HEK293 (cell line): ENCODE measurements around the gene IQCF2.

Experiments used
- CTCF ChIA-PET: fragments of 350-600 bp; formaldehyde crosslinking; extraction: SDS; loops from one replicate; lab custom pipeline; 2021; ENCODE audit warnings: antibody characterized with exemption; lab: Yijun Ruan, JAX
- POLR2A ChIA-PET: fragments of 300-600 bp; formaldehyde crosslinking; extraction: SDS; loops from one replicate; lab custom pipeline; 2020; ENCODE audit warnings: antibody characterized with exemption, inconsistent platforms; lab: Yijun Ruan, JAX
- H3K27ac ChIP-seq: fragments of 200-500 bp; sonication (Bioruptor generic); 2 replicates; pipeline ENCODE4 v1.5.1; 2014; ENCODE audit warnings: low read depth, low read length, control low read depth, inconsistent platforms; ENCODE audit errors: extremely low read depth
- H3K36me3 ChIP-seq, 2 experiments: fragments of 200-500 bp in 1 of 2; sonication (Bioruptor generic) in 1 of 2; 1 replicate in 1 of 2; 2 replicates in 1 of 2; pipeline ENCODE4 v1.5.1; 2014 to 2017; ENCODE audit warnings: inconsistent platforms in 2 of 2, low read length in 2 of 2; ENCODE audit not compliant: control insufficient read depth in 2 of 2, insufficient read depth in 1 of 2
- H3K4me1 ChIP-seq: fragments of 200-500 bp; sonication (Bioruptor generic); 2 replicates; pipeline ENCODE4 v1.5.1; 2014; ENCODE audit warnings: mild to moderate bottlenecking, low read length, inconsistent platforms; ENCODE audit not compliant: control insufficient read depth, insufficient read depth
- H3K4me3 ChIP-seq: 2 replicates; pipeline ENCODE4 v1.5.1; 2011; ENCODE audit warnings: low read depth, mild to moderate bottlenecking, control low read depth, low read length, moderate library complexity
- H3K9me3 ChIP-seq: fragments of 200-500 bp; sonication (Bioruptor generic); 2 replicates; pipeline ENCODE4 v1.5.1; 2014; ENCODE audit warnings: low read depth, low read length, inconsistent platforms; ENCODE audit not compliant: control insufficient read depth, insufficient read depth
- ATF2 ChIP-seq: fragments of 450-650 bp; formaldehyde crosslinking; IDR thresholded peaks from 2 replicates; pipeline ENCODE4 v1.5.1; 2016; ENCODE audit warnings: missing biosample characterization, missing genetic modification characterization, low read depth
- BCL11A ChIP-seq: fragments of 450-650 bp; formaldehyde crosslinking; IDR thresholded peaks from 2 replicates; pipeline ENCODE4 v1.5.1; 2016; ENCODE audit warnings: low read depth, missing biosample characterization, missing genetic modification characterization
- IKZF3 ChIP-seq: fragments of 450-650 bp; IDR thresholded peaks from 2 replicates; pipeline ENCODE4 v1.5.0; 2018; ENCODE audit warnings: missing biosample characterization, mild to moderate bottlenecking, missing genetic modification characterization, moderate library complexity
- YY2 ChIP-seq: fragments of 450-650 bp; formaldehyde crosslinking; IDR thresholded peaks from 2 replicates; pipeline ENCODE4 v1.5.1; 2016; ENCODE audit warnings: missing biosample characterization, missing genetic modification characterization
- ZBTB20 ChIP-seq: fragments of 450-650 bp; formaldehyde crosslinking; IDR thresholded peaks from 2 replicates; pipeline ENCODE4 v1.5.1; 2016; ENCODE audit warnings: missing biosample characterization, missing genetic modification characterization
- ZBTB48 ChIP-seq: fragments of 450-650 bp; formaldehyde crosslinking; IDR thresholded peaks from 2 replicates; pipeline ENCODE4 v1.5.1; 2016; ENCODE audit warnings: missing biosample characterization, missing genetic modification characterization
- ZBTB7A ChIP-seq: fragments of 450-650 bp; formaldehyde crosslinking; IDR thresholded peaks from 2 replicates; pipeline ENCODE4 v1.5.1; 2016; ENCODE audit warnings: low read depth, missing biosample characterization, missing genetic modification characterization
- ZBTB8A ChIP-seq: fragments of 450-650 bp; formaldehyde crosslinking; IDR thresholded peaks from 2 replicates; pipeline ENCODE4 v1.5.1; 2016; ENCODE audit warnings: missing biosample characterization, missing genetic modification characterization
- ZFP37 ChIP-seq: fragments of 450-650 bp; formaldehyde crosslinking; IDR thresholded peaks from 2 replicates; pipeline ENCODE4 v1.5.1; 2016; ENCODE audit warnings: missing biosample characterization, missing genetic modification characterization
- ZNF366 ChIP-seq: fragments of 450-650 bp; formaldehyde crosslinking; conservative IDR thresholded peaks from 2 replicates; pipeline ENCODE4 v1.5.1; 2016; ENCODE audit warnings: missing biosample characterization, missing genetic modification characterization
- ZNF37A ChIP-seq: fragments of 450-650 bp; IDR thresholded peaks from 2 replicates; pipeline ENCODE4 v1.5.1; 2018; ENCODE audit warnings: missing biosample characterization, missing genetic modification characterization
- ZNF394 ChIP-seq: fragments of 450-650 bp; formaldehyde crosslinking; IDR thresholded peaks from 2 replicates; pipeline ENCODE4 v1.5.1; 2016; ENCODE audit warnings: missing biosample characterization, missing genetic modification characterization, mild to moderate bottlenecking, moderate library complexity, borderline replicate concordance
- ZNF426 ChIP-seq: fragments of 450-650 bp; formaldehyde crosslinking; IDR thresholded peaks from 2 replicates; pipeline ENCODE4 v1.5.1; 2017; ENCODE audit warnings: missing biosample characterization, missing genetic modification characterization, mild to moderate bottlenecking, inconsistent platforms, moderate library complexity
- ZNF548 ChIP-seq: fragments of 450-650 bp; formaldehyde crosslinking; IDR thresholded peaks from 2 replicates; pipeline ENCODE4 v1.5.1; 2016; ENCODE audit warnings: missing biosample characterization, missing genetic modification characterization
- ZNF624 ChIP-seq: fragments of 450-650 bp; formaldehyde crosslinking; IDR thresholded peaks from 2 replicates; pipeline ENCODE4 v1.5.1; 2017; ENCODE audit warnings: missing biosample characterization, missing genetic modification characterization
- ZNF626 ChIP-seq: fragments of 450-650 bp; sonication (Bioruptor Pico); formaldehyde crosslinking; IDR thresholded peaks from 2 replicates; pipeline ENCODE4 v1.5.1; 2018; ENCODE audit warnings: missing biosample characterization, missing genetic modification characterization, inconsistent platforms
- ZNF639 ChIP-seq: fragments of 450-650 bp; formaldehyde crosslinking; IDR thresholded peaks from 2 replicates; pipeline ENCODE4 v1.5.1; 2016; ENCODE audit warnings: missing biosample characterization, missing genetic modification characterization
- ZNF658 ChIP-seq: fragments of 450-650 bp; formaldehyde crosslinking; IDR thresholded peaks from 2 replicates; pipeline ENCODE4; 2016; ENCODE audit warnings: missing biosample characterization, missing genetic modification characterization
- TF ChIP-seq, protein P1 (sequence below): fragments of 450-650 bp; formaldehyde crosslinking; IDR thresholded peaks from 2 replicates; pipeline ENCODE4 v1.5.1; 2016; ENCODE audit warnings: missing biosample characterization, missing genetic modification characterization
- TF ChIP-seq, protein P2 (sequence below): fragments of 450-650 bp; formaldehyde crosslinking; IDR thresholded peaks from 2 replicates; pipeline ENCODE4 v1.5.1; 2016; ENCODE audit warnings: missing biosample characterization, missing genetic modification characterization, borderline replicate concordance
- TF ChIP-seq, protein P3 (sequence below): fragments of 450-650 bp; formaldehyde crosslinking; IDR thresholded peaks from 2 replicates; pipeline ENCODE4 v1.5.0; 2017; ENCODE audit warnings: missing biosample characterization, missing genetic modification characterization, borderline replicate concordance
- TF ChIP-seq, protein P4 (sequence below): fragments of 450-650 bp; formaldehyde crosslinking; IDR thresholded peaks from 2 replicates; pipeline ENCODE4 v1.5.1; 2016; ENCODE audit warnings: missing biosample characterization, missing genetic modification characterization

Gene IQCF2

GRCh38 chr3:51860703-51861665 lies at the start of gene IQCF2:
TSS of gene IQCF2 (plus strand) at chr3:51861615. CDS start at chr3:51861667, 52 bp downstream.
- H3K4me3 ChIP-seq: no peak within 1 kb of the TSS
- ChIA-PET POLR2A (no interaction called here), CTCF (no interaction called here)
- no peaks in the 10 kb centered on the region for H3K4me1 ChIP-seq
- TF ChIP-seq BCL11A (tag by site-specific recombination) (no peak), ZBTB7A (no peak), ZNF37A (tag by site-specific recombination) (no peak), ATF2 (tag by site-specific recombination) (no peak), IKZF3 (no peak), ZNF658 (tag by site-specific recombination) (no peak), ZNF366 (tag by site-specific recombination) (no peak), ZFP37 (no peak), ZBTB8A (no peak), ZNF548 (tag by site-specific recombination) (no peak), YY2 (tag by site-specific recombination) (no peak)
- TF ChIP-seq, protein P1, sequence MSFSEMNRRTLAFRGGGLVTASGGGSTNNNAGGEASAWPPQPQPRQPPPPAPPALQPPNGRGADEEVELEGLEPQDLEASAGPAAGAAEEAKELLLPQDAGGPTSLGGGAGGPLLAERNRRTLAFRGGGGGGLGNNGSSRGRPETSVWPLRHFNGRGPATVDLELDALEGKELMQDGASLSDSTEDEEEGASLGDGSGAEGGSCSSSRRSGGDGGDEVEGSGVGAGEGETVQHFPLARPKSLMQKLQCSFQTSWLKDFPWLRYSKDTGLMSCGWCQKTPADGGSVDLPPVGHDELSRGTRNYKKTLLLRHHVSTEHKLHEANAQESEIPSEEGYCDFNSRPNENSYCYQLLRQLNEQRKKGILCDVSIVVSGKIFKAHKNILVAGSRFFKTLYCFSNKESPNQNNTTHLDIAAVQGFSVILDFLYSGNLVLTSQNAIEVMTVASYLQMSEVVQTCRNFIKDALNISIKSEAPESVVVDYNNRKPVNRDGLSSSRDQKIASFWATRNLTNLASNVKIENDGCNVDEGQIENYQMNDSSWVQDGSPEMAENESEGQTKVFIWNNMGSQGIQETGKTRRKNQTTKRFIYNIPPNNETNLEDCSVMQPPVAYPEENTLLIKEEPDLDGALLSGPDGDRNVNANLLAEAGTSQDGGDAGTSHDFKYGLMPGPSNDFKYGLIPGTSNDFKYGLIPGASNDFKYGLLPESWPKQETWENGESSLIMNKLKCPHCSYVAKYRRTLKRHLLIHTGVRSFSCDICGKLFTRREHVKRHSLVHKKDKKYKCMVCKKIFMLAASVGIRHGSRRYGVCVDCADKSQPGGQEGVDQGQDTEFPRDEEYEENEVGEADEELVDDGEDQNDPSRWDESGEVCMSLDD: no peak
- TF ChIP-seq, protein P2, sequence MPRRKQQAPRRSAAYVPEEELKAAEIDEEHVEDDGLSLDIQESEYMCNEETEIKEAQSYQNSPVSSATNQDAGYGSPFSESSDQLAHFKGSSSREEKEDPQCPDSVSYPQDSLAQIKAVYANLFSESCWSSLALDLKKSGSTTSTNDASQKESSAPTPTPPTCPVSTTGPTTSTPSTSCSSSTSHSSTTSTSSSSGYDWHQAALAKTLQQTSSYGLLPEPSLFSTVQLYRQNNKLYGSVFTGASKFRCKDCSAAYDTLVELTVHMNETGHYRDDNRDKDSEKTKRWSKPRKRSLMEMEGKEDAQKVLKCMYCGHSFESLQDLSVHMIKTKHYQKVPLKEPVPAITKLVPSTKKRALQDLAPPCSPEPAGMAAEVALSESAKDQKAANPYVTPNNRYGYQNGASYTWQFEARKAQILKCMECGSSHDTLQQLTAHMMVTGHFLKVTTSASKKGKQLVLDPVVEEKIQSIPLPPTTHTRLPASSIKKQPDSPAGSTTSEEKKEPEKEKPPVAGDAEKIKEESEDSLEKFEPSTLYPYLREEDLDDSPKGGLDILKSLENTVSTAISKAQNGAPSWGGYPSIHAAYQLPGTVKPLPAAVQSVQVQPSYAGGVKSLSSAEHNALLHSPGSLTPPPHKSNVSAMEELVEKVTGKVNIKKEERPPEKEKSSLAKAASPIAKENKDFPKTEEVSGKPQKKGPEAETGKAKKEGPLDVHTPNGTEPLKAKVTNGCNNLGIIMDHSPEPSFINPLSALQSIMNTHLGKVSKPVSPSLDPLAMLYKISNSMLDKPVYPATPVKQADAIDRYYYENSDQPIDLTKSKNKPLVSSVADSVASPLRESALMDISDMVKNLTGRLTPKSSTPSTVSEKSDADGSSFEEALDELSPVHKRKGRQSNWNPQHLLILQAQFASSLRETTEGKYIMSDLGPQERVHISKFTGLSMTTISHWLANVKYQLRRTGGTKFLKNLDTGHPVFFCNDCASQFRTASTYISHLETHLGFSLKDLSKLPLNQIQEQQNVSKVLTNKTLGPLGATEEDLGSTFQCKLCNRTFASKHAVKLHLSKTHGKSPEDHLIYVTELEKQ (tag by site-specific recombination): no peak
- TF ChIP-seq, protein P3, sequence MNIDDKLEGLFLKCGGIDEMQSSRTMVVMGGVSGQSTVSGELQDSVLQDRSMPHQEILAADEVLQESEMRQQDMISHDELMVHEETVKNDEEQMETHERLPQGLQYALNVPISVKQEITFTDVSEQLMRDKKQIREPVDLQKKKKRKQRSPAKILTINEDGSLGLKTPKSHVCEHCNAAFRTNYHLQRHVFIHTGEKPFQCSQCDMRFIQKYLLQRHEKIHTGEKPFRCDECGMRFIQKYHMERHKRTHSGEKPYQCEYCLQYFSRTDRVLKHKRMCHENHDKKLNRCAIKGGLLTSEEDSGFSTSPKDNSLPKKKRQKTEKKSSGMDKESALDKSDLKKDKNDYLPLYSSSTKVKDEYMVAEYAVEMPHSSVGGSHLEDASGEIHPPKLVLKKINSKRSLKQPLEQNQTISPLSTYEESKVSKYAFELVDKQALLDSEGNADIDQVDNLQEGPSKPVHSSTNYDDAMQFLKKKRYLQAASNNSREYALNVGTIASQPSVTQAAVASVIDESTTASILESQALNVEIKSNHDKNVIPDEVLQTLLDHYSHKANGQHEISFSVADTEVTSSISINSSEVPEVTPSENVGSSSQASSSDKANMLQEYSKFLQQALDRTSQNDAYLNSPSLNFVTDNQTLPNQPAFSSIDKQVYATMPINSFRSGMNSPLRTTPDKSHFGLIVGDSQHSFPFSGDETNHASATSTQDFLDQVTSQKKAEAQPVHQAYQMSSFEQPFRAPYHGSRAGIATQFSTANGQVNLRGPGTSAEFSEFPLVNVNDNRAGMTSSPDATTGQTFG: no peak
- H3K36me3 ChIP-seq: no peaks in the 10 kb centered on the region
- H3K9me3 ChIP-seq: no peaks in the 10 kb centered on the region
- H3K27ac ChIP-seq: no peak within 1 kb of the TSS

DNA sequence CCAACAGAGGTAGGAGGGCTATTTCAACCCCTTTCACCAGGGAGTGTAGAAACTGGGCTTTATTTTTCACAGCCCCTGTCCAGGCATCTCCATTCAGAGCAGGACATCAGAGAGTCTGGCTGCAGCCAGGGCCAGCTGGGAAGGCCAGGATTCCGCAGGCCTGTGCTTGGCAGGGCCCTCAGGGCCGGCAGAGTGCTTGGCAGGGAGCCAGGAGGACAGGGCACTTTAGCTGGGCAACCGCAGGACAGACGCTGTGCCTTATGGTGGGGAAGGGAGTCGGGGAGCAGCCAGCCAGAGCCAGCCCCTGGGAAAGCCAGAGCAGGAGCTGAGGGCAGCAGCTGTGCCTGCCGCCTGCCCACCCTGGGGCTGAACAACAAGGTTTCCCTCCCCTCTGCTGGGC lies 47.9 kb upstream of the IQCF2 start:
- Histone ChIP-seq H3K4me3 (no peak overlapping the region), H3K36me3 (no peaks in the 10 kb centered on the region), H3K4me1 (no peaks in the 10 kb centered on the region), H3K9me3 (no peaks in the 10 kb centered on the region), H3K27ac (no peak overlapping the region)
- CTCF ChIA-PET: no interaction called here
- POLR2A ChIA-PET: no interaction called here
- TF ChIP-seq, protein P4, sequence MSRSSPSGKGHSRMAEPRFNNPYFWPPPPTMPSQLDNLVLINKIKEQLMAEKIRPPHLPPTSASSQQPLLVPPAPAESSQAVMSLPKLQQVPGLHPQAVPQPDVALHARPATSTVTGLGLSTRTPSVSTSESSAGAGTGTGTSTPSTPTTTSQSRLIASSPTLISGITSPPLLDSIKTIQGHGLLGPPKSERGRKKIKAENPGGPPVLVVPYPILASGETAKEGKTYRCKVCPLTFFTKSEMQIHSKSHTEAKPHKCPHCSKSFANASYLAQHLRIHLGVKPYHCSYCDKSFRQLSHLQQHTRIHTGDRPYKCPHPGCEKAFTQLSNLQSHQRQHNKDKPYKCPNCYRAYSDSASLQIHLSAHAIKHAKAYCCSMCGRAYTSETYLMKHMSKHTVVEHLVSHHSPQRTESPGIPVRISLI (tag by site-specific recombination): no peak
- TF ChIP-seq ZNF426 (tag by site-specific recombination) (no peak), ZNF626 (tag by site-specific recombination) (no peak), ZBTB48 (no peak), ZNF639 (tag by site-specific recombination) (no peak), ZNF624 (tag by site-specific recombination) (no peak), ZNF394 (tag by site-specific recombination) (no peak), ZBTB20 (tag by site-specific recombination) (no peak)
